OCI-LY1 (cell line): ENCODE measurements around the gene CPTP.
A peak's percentile ranks its signal among the peaks of the same experiment; 100 is the strongest.

Source experiments
- H2AFZ ChIP-seq: fragments of 200-600 bp; sonication (generic), shearing (Covaris generic); 2 replicates; pipeline ENCODE4 v1.6.0; 2014; ENCODE audit warnings: antibody characterized with exemption, mild to moderate bottlenecking, low read length
- H3F3A ChIP-seq: fragments of 200-600 bp; sonication (generic), shearing (Covaris generic); 2 replicates; pipeline ENCODE4 v1.6.0; 2014; ENCODE audit warnings: mild to moderate bottlenecking, antibody characterized with exemption, low read length, moderate library complexity; ENCODE audit not compliant: insufficient read depth
- H3K27ac ChIP-seq: fragments of 200-600 bp; sonication (generic); 2 replicates; pipeline ENCODE4 v1.5.1; 2014; ENCODE audit warnings: low read length, mixed run types, mild to moderate bottlenecking, low read depth; ENCODE audit not compliant: poor library complexity, severe bottlenecking
- H3K27me3 ChIP-seq: fragments of 200-600 bp; sonication (generic); 2 replicates; pipeline ENCODE4 v1.6.0; 2014; ENCODE audit warnings: antibody characterized with exemption, mild to moderate bottlenecking, low read length, moderate library complexity; ENCODE audit not compliant: insufficient read depth
- H3K36me3 ChIP-seq: fragments of 200-600 bp; sonication (generic); 2 replicates; pipeline ENCODE4 v1.6.1; 2014; ENCODE audit warnings: mild to moderate bottlenecking, antibody characterized with exemption, low read length, moderate library complexity, mixed read lengths; ENCODE audit not compliant: insufficient read depth
- H3K4me1 ChIP-seq: fragments of 200-600 bp; sonication (generic); 2 replicates; pipeline ENCODE4 v1.5.1; 2014; ENCODE audit warnings: mild to moderate bottlenecking, low read length, moderate library complexity; ENCODE audit not compliant: insufficient read depth, severe bottlenecking
- H3K4me2 ChIP-seq: fragments of 200-600 bp; sonication (generic), shearing (Covaris generic); 2 replicates; pipeline ENCODE4 v1.6.1; 2014; ENCODE audit warnings: low read length
- H3K4me3 ChIP-seq: fragments of 200-600 bp; sonication (generic); 2 replicates; pipeline ENCODE4 v1.5.1; 2014; ENCODE audit warnings: low read length, low read depth, mild to moderate bottlenecking, mixed read lengths; ENCODE audit not compliant: poor library complexity, severe bottlenecking
- H3K79me2 ChIP-seq: fragments of 200-600 bp; shearing (Covaris generic); 2 replicates; pipeline ENCODE4 v1.6.1; 2016; ENCODE audit warnings: mixed run types, low read length, mixed read lengths; ENCODE audit not compliant: insufficient read depth
- H3K9ac ChIP-seq: fragments of 200-600 bp; sonication (generic), shearing (Covaris generic); 2 replicates; pipeline ENCODE4 v1.6.1; 2014; ENCODE audit warnings: mild to moderate bottlenecking, low read length, mixed read lengths
- H3K9me2 ChIP-seq: fragments of 200-600 bp; sonication (generic), shearing (Covaris generic); 2 replicates; pipeline ENCODE4 v1.6.1; 2014; ENCODE audit warnings: low read depth, mild to moderate bottlenecking, low read length, mixed read lengths
- H3K9me3 ChIP-seq: fragments of 200-600 bp; shearing (Covaris generic); 2 replicates; pipeline ENCODE4 v1.6.1; 2014; ENCODE audit warnings: low read length, mixed read lengths
- H4K20me1 ChIP-seq: fragments of 200-600 bp; sonication (generic), shearing (Covaris generic); 2 replicates; pipeline ENCODE4 v1.6.0; 2016; ENCODE audit warnings: mild to moderate bottlenecking, low read length; ENCODE audit not compliant: insufficient read depth
- EZH2 ChIP-seq: fragments of 200-600 bp; sonication (generic), shearing (Covaris generic); IDR thresholded peaks from 2 replicates; pipeline ENCODE4 v1.8.0; 2017; ENCODE audit warnings: borderline replicate concordance, mixed run types, mild to moderate bottlenecking, antibody characterized with exemption, low read length, moderate library complexity, mixed read lengths
- TF ChIP-seq, protein P1 (sequence below): fragments of 200-600 bp; sonication (generic), shearing (Covaris generic); IDR thresholded peaks from 2 replicates; pipeline ENCODE4 v1.5.1; 2017; ENCODE audit warnings: mild to moderate bottlenecking, antibody characterized with exemption, low read length, moderate library complexity, mixed read lengths

CPTP gene

GRCh38 chr1:1306070-1306660, 18.4 kb upstream of the CPTP start:
- no peaks in the 10 kb centered on the region for H3K79me2 ChIP-seq
- no peak for TF ChIP-seq EZH2
- TF ChIP-seq, protein P1, sequence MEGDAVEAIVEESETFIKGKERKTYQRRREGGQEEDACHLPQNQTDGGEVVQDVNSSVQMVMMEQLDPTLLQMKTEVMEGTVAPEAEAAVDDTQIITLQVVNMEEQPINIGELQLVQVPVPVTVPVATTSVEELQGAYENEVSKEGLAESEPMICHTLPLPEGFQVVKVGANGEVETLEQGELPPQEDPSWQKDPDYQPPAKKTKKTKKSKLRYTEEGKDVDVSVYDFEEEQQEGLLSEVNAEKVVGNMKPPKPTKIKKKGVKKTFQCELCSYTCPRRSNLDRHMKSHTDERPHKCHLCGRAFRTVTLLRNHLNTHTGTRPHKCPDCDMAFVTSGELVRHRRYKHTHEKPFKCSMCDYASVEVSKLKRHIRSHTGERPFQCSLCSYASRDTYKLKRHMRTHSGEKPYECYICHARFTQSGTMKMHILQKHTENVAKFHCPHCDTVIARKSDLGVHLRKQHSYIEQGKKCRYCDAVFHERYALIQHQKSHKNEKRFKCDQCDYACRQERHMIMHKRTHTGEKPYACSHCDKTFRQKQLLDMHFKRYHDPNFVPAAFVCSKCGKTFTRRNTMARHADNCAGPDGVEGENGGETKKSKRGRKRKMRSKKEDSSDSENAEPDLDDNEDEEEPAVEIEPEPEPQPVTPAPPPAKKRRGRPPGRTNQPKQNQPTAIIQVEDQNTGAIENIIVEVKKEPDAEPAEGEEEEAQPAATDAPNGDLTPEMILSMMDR: peak; percentile 25; the same call in 1 of the 2 replicates
- H3K36me3 ChIP-seq: peaks cover 16% of the 10 kb centered on the region; the same call in 1 of the 2 replicates
- no peaks in the 10 kb centered on the region for H3K9me3 ChIP-seq
- H3K27ac ChIP-seq: no peak overlapping the region
- H4K20me1 ChIP-seq: no peaks in the 10 kb centered on the region
- no peaks in the 10 kb centered on the region for H3F3A ChIP-seq
- H3K4me1 ChIP-seq: peaks cover 37% of the 10 kb centered on the region
- peak overlapping the region; percentile 73 for H3K4me3 ChIP-seq
- H3K27me3 ChIP-seq: no peaks in the 10 kb centered on the region
- no peaks in the 10 kb centered on the region for H3K9me2 ChIP-seq
- peak overlapping the region; percentile 61; the same call in 1 of the 2 replicates for H3K9ac ChIP-seq
- peak overlapping the region; percentile 73 for H3K4me2 ChIP-seq
- H2AFZ ChIP-seq: no peak overlapping the region

DNA sequence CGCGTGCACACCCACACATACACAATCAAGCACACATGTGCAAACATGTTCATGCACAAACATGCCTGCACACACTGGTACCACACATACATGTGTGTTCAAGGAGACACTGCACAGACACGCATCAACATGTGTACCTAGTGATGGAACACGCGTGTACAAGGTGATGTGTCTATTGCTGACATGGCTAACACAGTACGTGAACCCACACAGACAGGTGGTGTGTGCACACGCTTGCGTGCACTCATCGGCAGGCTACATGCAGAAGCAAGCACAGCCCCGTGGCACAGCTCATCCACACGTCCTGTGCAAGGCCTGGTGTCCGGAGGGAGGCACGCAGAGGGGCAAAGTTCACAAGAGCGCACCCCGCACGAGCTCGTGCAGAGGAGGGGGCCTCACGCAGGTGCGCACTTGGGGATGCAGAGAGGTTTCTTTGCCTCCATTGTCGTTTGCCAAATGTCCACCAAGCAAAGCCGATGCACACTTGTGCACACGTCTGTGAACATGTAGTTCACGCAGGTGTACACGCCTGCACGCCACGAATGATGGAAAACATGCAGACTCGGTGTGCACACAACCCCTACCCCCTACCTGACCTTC, 17.8 kb upstream of the CPTP start:
- H3K4me3 ChIP-seq: peak overlapping the region; percentile 73
- TF ChIP-seq, protein P1: no peak
- no peak for TF ChIP-seq EZH2

DNA sequence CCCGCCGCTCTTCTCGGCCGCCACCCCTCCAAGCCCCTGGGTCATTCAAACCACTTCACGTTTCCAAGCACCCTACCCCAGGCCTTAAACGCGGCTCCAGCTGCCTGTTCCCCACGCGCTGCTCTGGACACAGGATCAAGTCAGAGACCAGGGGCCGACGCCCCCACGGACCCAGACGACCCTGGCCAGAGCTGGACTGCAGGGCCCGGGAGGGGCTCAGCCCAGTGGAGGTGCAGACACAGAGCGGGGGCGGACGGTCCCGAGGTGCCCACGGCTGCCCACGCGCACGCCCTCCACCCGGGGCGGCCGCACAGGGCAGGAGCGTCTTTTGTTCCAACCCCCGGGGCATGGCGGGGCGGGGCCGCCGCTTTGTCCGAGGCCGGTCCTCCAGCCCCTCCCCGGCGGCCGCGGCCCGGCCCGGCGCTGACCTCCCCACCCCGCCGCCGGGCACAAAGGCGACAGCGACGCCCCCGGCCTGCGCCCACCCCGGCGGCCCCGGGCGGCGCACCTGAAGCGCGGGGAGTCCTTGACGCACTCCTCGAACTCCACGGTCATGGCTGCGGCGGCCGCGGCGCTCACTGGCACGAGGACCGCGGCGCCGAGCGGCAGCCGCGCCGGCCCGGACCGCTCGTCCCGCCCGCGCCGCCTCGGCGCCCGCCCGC, 17.2 kb upstream of the CPTP start:
- no peak overlapping the region for H3K27ac ChIP-seq
- no peaks in the 10 kb centered on the region for H3K79me2 ChIP-seq
- H3K4me1 ChIP-seq: peaks cover 37% of the 10 kb centered on the region
- no peaks in the 10 kb centered on the region for H3F3A ChIP-seq
- TF ChIP-seq EZH2: no peak
- TF ChIP-seq, protein P1: no peak
- peak overlapping the region; percentile 73 for H3K4me2 ChIP-seq
- peak overlapping the region; percentile 73 for H3K4me3 ChIP-seq
- no peak overlapping the region for H2AFZ ChIP-seq
- H4K20me1 ChIP-seq: no peaks in the 10 kb centered on the region
- H3K27me3 ChIP-seq: no peaks in the 10 kb centered on the region
- peak overlapping the region; percentile 61 for H3K9ac ChIP-seq
- no peaks in the 10 kb centered on the region for H3K9me3 ChIP-seq
- peaks cover 23% of the 10 kb centered on the region; the same call in 1 of the 2 replicates for H3K36me3 ChIP-seq
- H3K9me2 ChIP-seq: no peaks in the 10 kb centered on the region

More for the DNA sequence above, 17.8 kb upstream of the CPTP start:
- Histone ChIP-seq H3F3A (no peaks in the 10 kb centered on the region), H4K20me1 (no peaks in the 10 kb centered on the region), H3K4me2 (peak overlapping the region; percentile 73), H3K27ac (no peak overlapping the region), H3K79me2 (no peaks in the 10 kb centered on the region), H3K9ac (peak overlapping the region; percentile 61), H3K4me1 (peaks cover 37% of the 10 kb centered on the region), H3K36me3 (peaks cover 22% of the 10 kb centered on the region; the same call in 1 of the 2 replicates), H2AFZ (no peak overlapping the region), H3K27me3 (no peaks in the 10 kb centered on the region), H3K9me3 (no peaks in the 10 kb centered on the region), H3K9me2 (no peaks in the 10 kb centered on the region)
